Measurements from ENCODE around the gene ZNF560. TPM values are rescaled to one million over a fixed set of nuclear protein-coding genes. Genes with fewer than 3 reads are reported as not detected.

The ZNF560 gene
- total and polyA plus RNA-seq, 2 donors: 0.05 to 0.21 TPM

GRCh38 chr19:9461938-9462337 is 36.5 kb downstream of the ZNF560 start:
- no peaks in the 10 kb centered on the region for H3K4me1 ChIP-seq (ENCODE audit: control insufficient read depth in 2 of 2, insufficient read depth in 2 of 2, low read length in 2 of 2)
- 96% methylated on average over 4 of the region's 4 CpGs for WGBS
- no peaks in the 10 kb centered on the region for H3K36me3 ChIP-seq (ENCODE audit: control insufficient read depth in 2 of 2, insufficient read depth in 2 of 2, low read length in 1 of 2)
- H3K9me3 ChIP-seq (ENCODE audit: control insufficient read depth in 2 of 2, insufficient read depth in 1 of 2, low read length in 1 of 2): peaks cover 3 to 17% of the 10 kb centered on the region in 2 donors
- H3K27me3 ChIP-seq (ENCODE audit: control insufficient read depth in 2 of 2, insufficient read depth in 1 of 2, low read length in 1 of 2): no peaks in the 10 kb centered on the region
- no peak for DNase-seq (ENCODE audit: low read depth in 6 of 9, low spot score in 9 of 9)
- H3K27ac ChIP-seq (ENCODE audit: low read depth in 1 of 2, low read length in 1 of 2): no peak overlapping the region
- H3K4me3 ChIP-seq (ENCODE audit: low read length in 2 of 2): no peak overlapping the region

- WGBS: 74% methylated on average over 13 of the region's 13 CpGs
- peaks cover 4 to 17% of the 10 kb centered on the region in 2 donors for H3K9me3 ChIP-seq (ENCODE audit: control insufficient read depth in 2 of 2, insufficient read depth in 1 of 2, low read length in 1 of 2)
- H3K4me3 ChIP-seq (ENCODE audit: low read length in 2 of 2): no peak overlapping the region
- H3K36me3 ChIP-seq (ENCODE audit: control insufficient read depth in 2 of 2, insufficient read depth in 2 of 2, low read length in 1 of 2): no peaks in the 10 kb centered on the region
- DNase-seq (ENCODE audit: low read depth in 6 of 9, low spot score in 9 of 9): no peak
- H3K27me3 ChIP-seq (ENCODE audit: control insufficient read depth in 2 of 2, insufficient read depth in 1 of 2, low read length in 1 of 2): no peaks in the 10 kb centered on the region
- no peak overlapping the region for H3K27ac ChIP-seq (ENCODE audit: low read depth in 1 of 2, low read length in 1 of 2)
- H3K4me1 ChIP-seq (ENCODE audit: control insufficient read depth in 2 of 2, insufficient read depth in 2 of 2, low read length in 2 of 2): no peaks in the 10 kb centered on the region
These were observed 42.3 kb downstream of the ZNF560 start for GRCh38 chr19:9456018-9456689.

- Histone ChIP-seq H3K36me3 (ENCODE audit: control insufficient read depth in 2 of 2, insufficient read depth in 2 of 2, low read length in 1 of 2) (no peaks in the 10 kb centered on the region), H3K27me3 (ENCODE audit: control insufficient read depth in 2 of 2, insufficient read depth in 1 of 2, low read length in 1 of 2) (no peaks in the 10 kb centered on the region), H3K27ac (ENCODE audit: low read depth in 1 of 2, low read length in 1 of 2) (no peak overlapping the region), H3K9me3 (ENCODE audit: control insufficient read depth in 2 of 2, insufficient read depth in 1 of 2, low read length in 1 of 2) (peaks cover 2 to 25% of the 10 kb centered on the region in 2 donors), H3K4me3 (ENCODE audit: low read length in 2 of 2) (no peak overlapping the region), H3K4me1 (ENCODE audit: control insufficient read depth in 2 of 2, insufficient read depth in 2 of 2, low read length in 2 of 2) (no peaks in the 10 kb centered on the region)
- DNase-seq (ENCODE audit: low read depth in 6 of 9, low spot score in 9 of 9): no peak
- WGBS: 95% methylated on average over 4 of the region's 4 CpGs
These were observed 44.5 kb downstream of the ZNF560 start for GRCh38 chr19:9453953-9454352.

- Histone ChIP-seq H3K27me3 (ENCODE audit: control insufficient read depth in 2 of 2, insufficient read depth in 1 of 2, low read length in 1 of 2) (no peaks in the 10 kb centered on the region), H3K4me1 (ENCODE audit: control insufficient read depth in 2 of 2, insufficient read depth in 2 of 2, low read length in 2 of 2) (no peaks in the 10 kb centered on the region), H3K36me3 (ENCODE audit: control insufficient read depth in 2 of 2, insufficient read depth in 2 of 2, low read length in 1 of 2) (no peaks in the 10 kb centered on the region), H3K27ac (ENCODE audit: low read depth in 1 of 2, low read length in 1 of 2) (no peak overlapping the region), H3K4me3 (ENCODE audit: low read length in 2 of 2) (no peak overlapping the region), H3K9me3 (ENCODE audit: control insufficient read depth in 2 of 2, insufficient read depth in 1 of 2, low read length in 1 of 2) (peaks cover 3 to 26% of the 10 kb centered on the region in 2 donors)
- no peak for DNase-seq (ENCODE audit: low read depth in 6 of 9, low spot score in 9 of 9)
- WGBS: 87% methylated on average over 1 of the region's 1 CpG
These were observed 53.4 kb downstream of the ZNF560 start for GRCh38 chr19:9445037-9445436.

GRCh38 chr19:9436358-9436757 is 62.1 kb downstream of the ZNF560 start:
- Histone ChIP-seq H3K27ac (ENCODE audit: low read depth in 1 of 2, low read length in 1 of 2) (peak overlapping the region in 1 of 2 donors; percentile 31), H3K36me3 (ENCODE audit: control insufficient read depth in 2 of 2, insufficient read depth in 2 of 2, low read length in 1 of 2) (peaks cover 10 to 17% of the 10 kb centered on the region in 2 donors), H3K4me1 (ENCODE audit: control insufficient read depth in 2 of 2, insufficient read depth in 2 of 2, low read length in 2 of 2) (peaks cover 8 to 10% of the 10 kb centered on the region in 2 donors), H3K27me3 (ENCODE audit: control insufficient read depth in 2 of 2, insufficient read depth in 1 of 2, low read length in 1 of 2) (no peaks in the 10 kb centered on the region), H3K4me3 (ENCODE audit: low read length in 2 of 2) (no peak overlapping the region), H3K9me3 (ENCODE audit: control insufficient read depth in 2 of 2, insufficient read depth in 1 of 2, low read length in 1 of 2) (peaks cover 0 to 2% of the 10 kb centered on the region in 2 donors)
- no peak for DNase-seq (ENCODE audit: low read depth in 6 of 9, low spot score in 9 of 9)
- WGBS: 88% methylated on average over 4 of the region's 4 CpGs

- 14% methylated on average over 56 of the region's 56 CpGs for WGBS
These were observed 62.8 kb downstream of the ZNF560 start, which contains the start of gene ZNF266 for GRCh38 chr19:9435279-9436268. TSS of gene ZNF266 (minus strand) at chr19:9435573. CDS start at chr19:9420089, 15,484 bp downstream.

GRCh38 chr19:9431475-9431874 is 66.9 kb downstream of the ZNF560 start:
- 97% methylated on average over 7 of the region's 7 CpGs for whole genome bisulfite sequencing
- Histone ChIP-seq H3K36me3 (ENCODE audit: control insufficient read depth in 2 of 2, insufficient read depth in 2 of 2, low read length in 1 of 2) (peaks cover 31 to 42% of the 10 kb centered on the region in 2 donors), H3K4me1 (ENCODE audit: control insufficient read depth in 2 of 2, insufficient read depth in 2 of 2, low read length in 2 of 2) (peaks cover 8 to 10% of the 10 kb centered on the region in 2 donors), H3K4me3 (ENCODE audit: low read length in 2 of 2) (no peak overlapping the region), H3K9me3 (ENCODE audit: control insufficient read depth in 2 of 2, insufficient read depth in 1 of 2, low read length in 1 of 2) (peaks cover 0 to 5% of the 10 kb centered on the region in 2 donors), H3K27me3 (ENCODE audit: control insufficient read depth in 2 of 2, insufficient read depth in 1 of 2, low read length in 1 of 2) (no peaks in the 10 kb centered on the region), H3K27ac (ENCODE audit: low read depth in 1 of 2, low read length in 1 of 2) (no peak overlapping the region)
- peak in 5 of 9 donors; percentile 15 to 58 (median 28) for DNase-seq (ENCODE audit: low read depth in 6 of 9, low spot score in 9 of 9)

More at GRCh38 chr19:9435279-9436268, 62.8 kb downstream of the ZNF560 start, which contains the start of gene ZNF266:
- peak; percentile 82 to 96 (median 91) for DNase-seq (ENCODE audit: low read depth in 6 of 9, low spot score in 9 of 9)
- Histone ChIP-seq H3K4me1 (ENCODE audit: control insufficient read depth in 2 of 2, insufficient read depth in 2 of 2, low read length in 2 of 2) (peaks cover 8 to 10% of the 10 kb centered on the region in 2 donors), H3K4me3 (ENCODE audit: low read length in 2 of 2) (peak within 1 kb of the TSS; percentile 64 to 81), H3K9me3 (ENCODE audit: control insufficient read depth in 2 of 2, insufficient read depth in 1 of 2, low read length in 1 of 2) (peaks cover 0 to 2% of the 10 kb centered on the region in 2 donors), H3K27me3 (ENCODE audit: control insufficient read depth in 2 of 2, insufficient read depth in 1 of 2, low read length in 1 of 2) (no peaks in the 10 kb centered on the region), H3K36me3 (ENCODE audit: control insufficient read depth in 2 of 2, insufficient read depth in 2 of 2, low read length in 1 of 2) (peaks cover 18 to 21% of the 10 kb centered on the region in 2 donors), H3K27ac (ENCODE audit: low read depth in 1 of 2, low read length in 1 of 2) (peak within 1 kb of the TSS; percentile 96)

GRCh38 chr19:9430444-9430843 is 68.0 kb downstream of the ZNF560 start:
- WGBS: 100% methylated on average over 1 of the region's 1 CpG
- H3K36me3 ChIP-seq (ENCODE audit: control insufficient read depth in 2 of 2, insufficient read depth in 2 of 2, low read length in 1 of 2): peaks cover 36 to 49% of the 10 kb centered on the region in 2 donors

More at GRCh38 chr19:9430444-9430843, 68.0 kb downstream of the ZNF560 start:
- no peak overlapping the region for H3K27ac ChIP-seq (ENCODE audit: low read depth in 1 of 2, low read length in 1 of 2)
- no peaks in the 10 kb centered on the region for H3K27me3 ChIP-seq (ENCODE audit: control insufficient read depth in 2 of 2, insufficient read depth in 1 of 2, low read length in 1 of 2)
- H3K4me3 ChIP-seq (ENCODE audit: low read length in 2 of 2): no peak overlapping the region
- peaks cover 2 to 3% of the 10 kb centered on the region in 2 donors for H3K4me1 ChIP-seq (ENCODE audit: control insufficient read depth in 2 of 2, insufficient read depth in 2 of 2, low read length in 2 of 2)
- peaks cover 0 to 8% of the 10 kb centered on the region in 2 donors for H3K9me3 ChIP-seq (ENCODE audit: control insufficient read depth in 2 of 2, insufficient read depth in 1 of 2, low read length in 1 of 2)
- no peak for DNase-seq (ENCODE audit: low read depth in 6 of 9, low spot score in 9 of 9)

Data from thymus (tissue), 11 donors.